ENCODE measurements around the gene MKNK2. TPM values are rescaled to one million over a fixed set of nuclear protein-coding genes. Genes with fewer than 3 reads are reported as not detected.

The MKNK2 gene
- total RNA-seq, 1 donor from 2014 or later: 234 TPM

Other genes starting within 250 kb of the MKNK2 start
- gene ATP8B3, start 239.0 kb downstream of the MKNK2 start, total RNA-seq: 0.68 TPM
- gene REXO1, start 202.8 kb downstream of the MKNK2 start, total RNA-seq: 17.8 TPM
- gene KLF16, start 187.7 kb downstream of the MKNK2 start, total RNA-seq: 11.0 TPM
- 61.5 TPM for gene ABHD17A, start 165.7 kb downstream of the MKNK2 start, total RNA-seq
- 1.6 TPM for gene ADAT3, start 145.8 kb downstream of the MKNK2 start, total RNA-seq
- gene SCAMP4, start 145.8 kb downstream of the MKNK2 start, total RNA-seq: 17.9 TPM
- gene CSNK1G2, start 110.1 kb downstream of the MKNK2 start, total RNA-seq: 23.6 TPM
- 48.7 TPM for gene BTBD2, start 35.5 kb downstream of the MKNK2 start, total RNA-seq
- 14.3 TPM for gene MOB3A, start 45.1 kb upstream of the MKNK2 start, total RNA-seq
- 1.4 TPM for gene IZUMO4, start 45.7 kb upstream of the MKNK2 start, total RNA-seq
- 71.8 TPM for gene AP3D1, start 100.3 kb upstream of the MKNK2 start, total RNA-seq
- gene DOT1L, start 112.7 kb upstream of the MKNK2 start, total RNA-seq: 9.7 TPM
- gene PLEKHJ1, start 185.1 kb upstream of the MKNK2 start, total RNA-seq: 59.7 TPM
- 30.3 TPM for gene SF3A2, start 185.6 kb upstream of the MKNK2 start, total RNA-seq
- 0.89 TPM for gene AMH, start 198.1 kb upstream of the MKNK2 start, total RNA-seq
- gene JSRP1, start 205.2 kb upstream of the MKNK2 start, total RNA-seq: not detected
- gene PEAK3, start 230.9 kb upstream of the MKNK2 start, total RNA-seq: 0.68 TPM

All from Right ventricle myocardium inferior (tissue), 1 donor.